Adipocyte (in vitro differentiated cells): Measurements from ENCODE around the gene ANKH.

Experiments used
- DNase-seq: peaks from one replicate; pipeline ENCODE4 v3.0.0-alpha.2; 2015; ENCODE audit warnings: low read depth
- H3K27me3 ChIP-seq: replicated peaks from 2 replicates; pipeline ENCODE4 v1.7.0; 2013; ENCODE audit warnings: mild to moderate bottlenecking, low read length, moderate library complexity; ENCODE audit not compliant: control insufficient read depth, insufficient read depth
- H3K36me3 ChIP-seq: 2 replicates; pipeline ENCODE4 v1.7.0; 2013; ENCODE audit warnings: low read length, mild to moderate bottlenecking, moderate library complexity; ENCODE audit not compliant: control insufficient read depth, insufficient read depth, severe bottlenecking
- H3K4me1 ChIP-seq: 2 replicates; pipeline ENCODE4 v1.7.0; 2013; ENCODE audit warnings: mild to moderate bottlenecking, low read length, moderate library complexity; ENCODE audit not compliant: control insufficient read depth, insufficient read depth
- H3K4me3 ChIP-seq: 2 replicates; pipeline ENCODE4 v1.7.0; 2013; ENCODE audit warnings: mild to moderate bottlenecking, low read length, moderate library complexity
- H3K9ac ChIP-seq: 2 replicates; pipeline ENCODE4 v1.7.0; 2013; ENCODE audit warnings: mild to moderate bottlenecking, low read length, moderate library complexity
- H3K9me3 ChIP-seq: 2 replicates; pipeline ENCODE4 v1.7.0; 2013; ENCODE audit warnings: mild to moderate bottlenecking, low read length, moderate library complexity; ENCODE audit not compliant: control insufficient read depth

Gene ANKH

GRCh38 chr5:14768508-14769365 is 102.8 kb downstream of the ANKH start:
- H3K36me3 ChIP-seq, result peaks cover 5% of the 10 kb centered on the region
- no peaks in the 10 kb centered on the region for H3K9me3 ChIP-seq
- no peaks in the 10 kb centered on the region for H3K27me3 ChIP-seq
- H3K4me1 ChIP-seq, result no peaks in the 10 kb centered on the region
- DNase-seq, result no peak
- H3K4me3 ChIP-seq, result no peak overlapping the region
- no peak overlapping the region for H3K9ac ChIP-seq

- no peak for DNase-seq
- Histone ChIP-seq H3K4me3 (no peak overlapping the region), H3K36me3 (peaks cover 5% of the 10 kb centered on the region), H3K4me1 (no peaks in the 10 kb centered on the region), H3K27me3 (no peaks in the 10 kb centered on the region), H3K9me3 (no peaks in the 10 kb centered on the region), H3K9ac (no peak overlapping the region)
These were observed 103.7 kb downstream of the ANKH start for GRCh38 chr5:14767735-14768507.

- Histone ChIP-seq H3K27me3 (no peaks in the 10 kb centered on the region), H3K4me3 (no peak overlapping the region), H3K4me1 (no peaks in the 10 kb centered on the region), H3K9ac (no peak overlapping the region), H3K36me3 (peaks cover 5% of the 10 kb centered on the region), H3K9me3 (no peaks in the 10 kb centered on the region)
- DNase-seq, result no peak
These were observed 104.5 kb downstream of the ANKH start for GRCh38 chr5:14767053-14767452.

- no peaks in the 10 kb centered on the region for H3K9me3 ChIP-seq
These were observed 105.0 kb downstream of the ANKH start for GRCh38 chr5:14766584-14766983.

GRCh38 chr5:14765587-14765986 is 106.0 kb downstream of the ANKH start:
- Histone ChIP-seq H3K9me3 (no peaks in the 10 kb centered on the region), H3K36me3 (peaks cover 5% of the 10 kb centered on the region), H3K4me1 (peaks cover 4% of the 10 kb centered on the region), H3K9ac (no peak overlapping the region), H3K4me3 (no peak overlapping the region), H3K27me3 (no peaks in the 10 kb centered on the region)
- DNase-seq, result no peak

More at GRCh38 chr5:14766584-14766983, 105.0 kb downstream of the ANKH start:
- DNase-seq, result no peak
- no peak overlapping the region for H3K4me3 ChIP-seq
- H3K9ac ChIP-seq, result no peak overlapping the region
- H3K4me1 ChIP-seq, result no peaks in the 10 kb centered on the region
- no peaks in the 10 kb centered on the region for H3K27me3 ChIP-seq
- H3K36me3 ChIP-seq, result peaks cover 5% of the 10 kb centered on the region

- DNase-seq, result no peak
- H3K4me1 ChIP-seq, result peaks cover 7% of the 10 kb centered on the region
- H3K27me3 ChIP-seq, result no peaks in the 10 kb centered on the region
These were observed 108.9 kb downstream of the ANKH start for GRCh38 chr5:14762549-14763216.

GRCh38 chr5:14760548-14761002 is 111.0 kb downstream of the ANKH start:
- no peaks in the 10 kb centered on the region for H3K27me3 ChIP-seq
- H3K4me3 ChIP-seq, result no peak overlapping the region
- no peaks in the 10 kb centered on the region for H3K36me3 ChIP-seq
- no peak overlapping the region for H3K9ac ChIP-seq
- H3K9me3 ChIP-seq, result no peaks in the 10 kb centered on the region
- peaks cover 7% of the 10 kb centered on the region for H3K4me1 ChIP-seq
- DNase-seq, result no peak

More at GRCh38 chr5:14762549-14763216, 108.9 kb downstream of the ANKH start:
- H3K9ac ChIP-seq, result no peak overlapping the region
- H3K9me3 ChIP-seq, result no peaks in the 10 kb centered on the region
- peaks cover under 1% of the 10 kb centered on the region for H3K36me3 ChIP-seq
- H3K4me3 ChIP-seq, result no peak overlapping the region

GRCh38 chr5:14759744-14760547 is 111.6 kb downstream of the ANKH start:
- DNase-seq, result no peak
- Histone ChIP-seq H3K9me3 (no peaks in the 10 kb centered on the region), H3K9ac (no peak overlapping the region), H3K36me3 (no peaks in the 10 kb centered on the region), H3K27me3 (no peaks in the 10 kb centered on the region), H3K4me3 (no peak overlapping the region), H3K4me1 (peaks cover 7% of the 10 kb centered on the region)

GRCh38 chr5:14757850-14758249 is 113.7 kb downstream of the ANKH start:
- H3K27me3 ChIP-seq, result no peaks in the 10 kb centered on the region
- no peak overlapping the region for H3K9ac ChIP-seq
- H3K4me1 ChIP-seq, result peaks cover 7% of the 10 kb centered on the region
- no peak overlapping the region for H3K4me3 ChIP-seq
- no peaks in the 10 kb centered on the region for H3K9me3 ChIP-seq
- no peak for DNase-seq
- no peaks in the 10 kb centered on the region for H3K36me3 ChIP-seq

GRCh38 chr5:14756478-14756877 is 115.1 kb downstream of the ANKH start:
- Histone ChIP-seq H3K9ac (no peak overlapping the region), H3K4me3 (no peak overlapping the region), H3K36me3 (no peaks in the 10 kb centered on the region), H3K9me3 (no peaks in the 10 kb centered on the region), H3K27me3 (no peaks in the 10 kb centered on the region), H3K4me1 (peaks cover 7% of the 10 kb centered on the region)
- DNase-seq, result no peak
